ENCODE results near the gene PATL2.

Gene PATL2

GRCh38 chr15:44682809-44683682, 28.1 kb downstream of the PATL2 start:
- DNase-seq: peak; percentile 25

- DNase-seq: no peak
These were observed 28.9 kb downstream of the PATL2 start for GRCh38 chr15:44682211-44682610.

- no peak for DNase-seq
These were observed 34.4 kb downstream of the PATL2 start for GRCh38 chr15:44676676-44677075.

- no peak for DNase-seq
These were observed 35.2 kb downstream of the PATL2 start for GRCh38 chr15:44675911-44676310.

- DNase-seq: no peak
These were observed 37.5 kb downstream of the PATL2 start for GRCh38 chr15:44673639-44674038.

- DNase-seq: no peak
These were observed 40.8 kb downstream of the PATL2 start for GRCh38 chr15:44670087-44670950.

GRCh38 chr15:44668921-44669320, 42.2 kb downstream of the PATL2 start:
- no peak for DNase-seq

GRCh38 chr15:44667039-44667360, 44.1 kb downstream of the PATL2 start:
- DNase-seq: no peak

GRCh38 chr15:44666210-44667038, 44.7 kb downstream of the PATL2 start:
- DNase-seq: no peak

- DNase-seq: peak; percentile 96
These were observed 47.5 kb downstream of the PATL2 start, which contains the start of gene SPG11 for GRCh38 chr15:44663410-44664308. Gene SPG11 (minus strand): TSS chr15:44663662. CDS start chr15:44663647, 15 bp downstream.

- DNase-seq: peak; percentile 23
These were observed 48.4 kb downstream of the PATL2 start for GRCh38 chr15:44662478-44663409.

- no peak for DNase-seq
These were observed 49.5 kb downstream of the PATL2 start for GRCh38 chr15:44661576-44661975.

- no peak for DNase-seq
These were observed 52.1 kb downstream of the PATL2 start for GRCh38 chr15:44659056-44659455.

- no peak for DNase-seq
These were observed 53.7 kb downstream of the PATL2 start for GRCh38 chr15:44657378-44657777.

- DNase-seq: no peak
These were observed 54.2 kb downstream of the PATL2 start for GRCh38 chr15:44656913-44657312.

GRCh38 chr15:44656298-44656697, 54.8 kb downstream of the PATL2 start:
- DNase-seq: no peak

GRCh38 chr15:44654858-44655257, 56.3 kb downstream of the PATL2 start:
- no peak for DNase-seq

- no peak for DNase-seq
These were observed 63.5 kb downstream of the PATL2 start for GRCh38 chr15:44647637-44648036.

GRCh38 chr15:44647036-44647435, 64.1 kb downstream of the PATL2 start:
- DNase-seq: no peak

GRCh38 chr15:44646460-44646859, 64.7 kb downstream of the PATL2 start:
- no peak for DNase-seq

- DNase-seq: no peak
These were observed 69.5 kb downstream of the PATL2 start for GRCh38 chr15:44641651-44642050.
